Smooth muscle cell of the brain vasculature (primary cell): ENCODE data around the gene ADGRV1.
A peak's percentile ranks its signal among the peaks of the same experiment; 100 is the strongest.
"Not testable (repeated sequence)": the region's sequence is repeated elsewhere in the genome, so short reads cannot be mapped to it uniquely, and the experiment has no call there.

Experiments
- DNase-seq: peaks from one replicate; pipeline ENCODE4 v3.0.0-alpha.2; 2012; ENCODE audit warnings: low read depth, low spot score

The ADGRV1 gene

GRCh38 chr5:90809311-90810056 is 250.9 kb downstream of the ADGRV1 start:
- DNase-seq = no peak

DNA sequence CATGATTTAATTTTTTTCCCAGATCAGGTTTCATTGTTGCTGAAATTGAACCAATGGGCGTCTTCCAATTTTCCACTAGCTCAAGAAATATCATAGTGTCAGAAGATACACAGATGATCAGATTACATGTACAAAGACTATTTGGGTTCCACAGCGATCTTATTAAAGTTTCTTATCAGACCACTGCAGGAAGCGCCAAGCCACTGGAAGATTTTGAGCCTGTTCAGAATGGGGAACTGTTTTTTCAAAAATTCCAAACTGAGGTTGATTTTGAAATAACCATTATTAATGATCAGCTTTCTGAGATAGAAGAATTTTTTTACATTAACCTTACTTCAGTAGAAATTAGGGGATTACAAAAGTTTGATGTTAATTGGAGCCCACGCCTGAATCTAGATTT is 251.6 kb downstream of the ADGRV1 start:
- DNase-seq = no peak

DNA sequence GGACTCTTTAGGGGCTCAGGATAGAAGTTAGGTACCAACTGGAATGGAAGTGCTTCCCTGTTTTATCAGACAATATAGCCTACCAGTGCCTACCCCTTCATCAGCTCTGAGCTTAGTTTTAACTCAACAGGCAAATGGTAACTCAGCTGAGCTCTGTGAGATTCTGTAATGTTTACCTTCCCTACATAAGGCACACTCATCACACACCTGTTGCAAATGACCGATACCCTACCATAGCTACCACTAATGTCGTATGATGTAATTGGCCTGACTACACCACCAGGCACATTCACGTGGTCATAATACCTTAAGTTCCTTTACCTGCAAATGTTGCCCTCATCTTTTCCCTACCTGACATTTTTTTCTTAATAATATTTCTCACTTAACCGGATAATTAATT is 254.8 kb downstream of the ADGRV1 start:
- DNase-seq = no peak

DNA sequence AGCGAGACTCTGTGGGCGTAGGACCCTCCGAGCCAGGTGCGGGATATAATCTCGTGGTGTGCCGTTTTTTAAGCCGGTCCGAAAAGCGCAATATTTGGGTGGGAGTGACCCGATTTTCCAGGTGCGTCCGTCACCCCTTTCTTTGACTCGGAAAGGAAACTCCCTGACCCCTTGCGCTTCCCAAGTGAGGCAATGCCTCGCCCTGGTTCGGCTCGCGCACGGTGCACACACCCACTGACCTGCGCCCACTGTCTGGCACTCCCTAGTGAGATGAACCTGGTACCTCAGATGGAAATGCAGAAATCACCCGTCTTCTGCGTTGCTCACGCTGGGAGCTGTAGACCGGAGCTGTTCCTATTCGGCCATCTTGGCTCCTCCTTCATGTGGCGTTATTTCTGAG is 263.5 kb downstream of the ADGRV1 start:
- not testable (repeated sequence) for DNase-seq

DNA sequence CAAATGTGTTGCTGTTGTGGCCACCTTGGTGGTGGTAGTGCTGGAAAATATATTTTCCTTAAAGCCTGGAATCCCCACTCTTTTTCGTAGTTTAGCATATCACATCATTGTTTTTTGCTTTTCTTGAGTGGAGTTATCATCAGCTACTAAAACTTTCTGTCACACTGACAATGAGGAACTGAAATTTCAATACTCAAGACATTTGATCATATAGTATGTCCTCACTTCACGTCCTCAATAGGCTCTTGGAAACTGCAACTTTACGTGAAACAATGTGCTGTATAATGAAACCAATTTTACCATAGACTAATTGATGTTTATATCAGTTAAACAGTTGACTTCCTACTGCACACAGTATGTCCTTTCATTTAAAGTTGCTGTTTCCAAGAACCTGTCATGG is 265.8 kb downstream of the ADGRV1 start:
- no peak for DNase-seq

- no peak for DNase-seq
These were observed 271.5 kb downstream of the ADGRV1 start for GRCh38 chr5:90830058-90830457.

GRCh38 chr5:90833753-90834152 is 275.2 kb downstream of the ADGRV1 start:
- DNase-seq = no peak

GRCh38 chr5:90834711-90835110 is 276.1 kb downstream of the ADGRV1 start:
- DNase-seq = no peak

GRCh38 chr5:90843443-90843842 is 284.8 kb downstream of the ADGRV1 start:
- no peak for DNase-seq

GRCh38 chr5:90844931-90845330 is 286.3 kb downstream of the ADGRV1 start:
- DNase-seq = no peak

GRCh38 chr5:90845723-90846554 is 287.3 kb downstream of the ADGRV1 start:
- no peak for DNase-seq

GRCh38 chr5:90847606-90848005 is 289.0 kb downstream of the ADGRV1 start:
- not testable (repeated sequence) for DNase-seq

GRCh38 chr5:90849939-90850338 is 291.3 kb downstream of the ADGRV1 start:
- no peak for DNase-seq

DNA sequence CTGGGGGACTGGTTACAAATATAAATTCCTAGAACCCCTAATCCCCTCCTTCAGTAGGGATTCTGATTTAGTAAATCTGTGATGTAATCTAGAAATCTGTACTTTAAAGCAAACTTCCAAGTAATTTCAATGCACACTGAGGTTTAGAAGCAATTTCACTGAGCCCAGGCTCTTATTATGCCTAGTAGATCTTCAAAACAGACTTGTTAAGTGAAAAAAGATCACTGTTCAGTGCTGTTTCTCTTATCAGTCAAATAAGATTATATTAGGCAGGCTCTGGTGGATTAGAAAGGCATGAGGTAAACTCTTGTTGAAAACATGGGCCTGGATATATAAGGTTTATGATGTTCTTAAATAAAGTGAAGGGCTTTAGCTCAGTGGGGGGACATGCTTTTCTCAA is 293.9 kb downstream of the ADGRV1 start:
- no peak for DNase-seq

DNA sequence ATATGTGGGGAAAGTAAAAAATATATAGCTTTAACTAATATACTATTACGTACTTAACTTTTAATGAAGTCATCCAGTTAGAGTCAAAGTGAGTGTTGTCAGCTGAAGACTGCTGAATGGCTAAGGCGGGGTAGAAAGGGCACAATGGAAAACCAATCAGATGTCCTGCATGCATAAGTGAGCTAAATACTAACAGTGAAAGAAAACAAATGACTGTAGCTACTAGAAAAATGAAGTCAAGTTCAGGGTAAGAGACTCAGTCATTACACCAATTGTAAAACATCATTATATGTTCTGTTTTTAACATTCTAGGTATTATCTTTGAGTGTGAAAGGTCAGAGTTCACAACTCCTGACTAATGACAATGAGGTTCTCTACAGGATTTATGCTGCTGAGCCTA is 295.2 kb downstream of the ADGRV1 start:
- DNase-seq = no peak

DNA sequence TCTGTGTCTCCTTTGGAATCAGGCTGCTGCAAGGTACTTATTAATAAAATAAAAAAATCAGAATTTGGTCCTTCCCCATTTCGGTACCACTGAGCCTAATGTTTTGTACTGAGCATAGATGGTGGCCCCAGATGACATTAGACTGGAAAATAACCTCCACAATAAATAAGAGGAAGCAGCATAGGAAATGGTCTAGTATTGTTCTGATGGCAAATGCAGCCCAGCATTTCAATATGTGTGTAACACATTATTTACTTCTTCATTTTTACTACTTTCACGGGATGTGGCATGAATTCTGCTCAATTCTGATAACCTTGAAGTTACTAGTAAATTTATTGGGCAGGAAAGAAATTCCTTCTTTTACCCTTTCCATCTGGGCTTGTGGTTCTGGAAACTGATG is 295.6 kb downstream of the ADGRV1 start:
- DNase-seq = no peak

- no peak for DNase-seq
These were observed 296.9 kb downstream of the ADGRV1 start for GRCh38 chr5:90855296-90856010.

DNA sequence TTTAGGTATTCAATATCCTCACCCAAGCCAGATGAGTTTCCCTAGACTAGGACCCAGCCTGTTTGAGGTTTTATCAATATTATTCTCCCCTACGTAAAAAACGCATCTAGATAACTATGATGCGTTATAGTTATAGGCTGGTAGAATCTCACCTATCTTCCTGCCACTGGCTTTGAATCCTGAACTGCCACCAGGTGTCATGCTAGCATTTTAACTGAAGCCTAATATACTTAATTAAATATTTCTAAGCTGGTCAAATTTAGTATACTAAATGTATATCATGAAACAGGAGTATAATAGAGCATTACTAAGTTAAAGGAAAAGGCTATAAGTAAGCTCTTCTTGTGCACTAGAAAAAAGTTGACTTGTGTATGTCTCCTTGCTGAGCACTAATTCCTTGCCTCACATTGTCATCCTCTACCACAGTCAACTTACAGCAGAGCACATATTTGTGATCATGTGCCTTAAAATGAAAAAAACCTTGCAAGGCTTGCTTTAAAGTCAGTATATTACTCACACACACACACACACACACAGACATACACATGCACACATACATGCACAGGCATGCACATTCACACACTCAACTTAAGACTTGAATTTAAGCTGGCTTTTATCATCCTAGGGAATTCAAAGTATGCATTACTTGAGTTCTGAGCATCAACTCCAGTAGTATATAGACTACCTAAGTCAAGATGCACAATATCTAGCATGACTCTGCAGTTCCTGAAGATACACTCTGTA is 303.4 kb downstream of the ADGRV1 start:
- no peak for DNase-seq

DNA sequence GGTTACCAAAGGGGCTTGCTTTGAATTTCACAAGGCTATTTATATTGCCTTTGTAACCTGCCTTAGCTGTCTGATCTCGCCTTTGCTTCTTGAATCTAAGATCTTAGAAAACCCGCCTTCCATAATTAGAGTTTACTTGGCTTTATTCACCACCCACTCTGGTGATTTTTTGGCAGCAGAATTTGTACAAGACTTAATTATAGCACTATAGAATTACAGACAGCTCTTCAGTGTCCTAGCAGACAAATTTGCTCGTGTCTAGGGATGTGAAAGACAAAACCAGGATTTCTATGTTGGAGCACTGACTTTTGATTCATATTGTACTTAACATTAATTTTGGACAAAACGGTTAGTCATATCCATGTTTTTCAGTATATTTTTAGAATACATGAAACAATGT is 306.6 kb downstream of the ADGRV1 start:
- DNase-seq = no peak

DNA sequence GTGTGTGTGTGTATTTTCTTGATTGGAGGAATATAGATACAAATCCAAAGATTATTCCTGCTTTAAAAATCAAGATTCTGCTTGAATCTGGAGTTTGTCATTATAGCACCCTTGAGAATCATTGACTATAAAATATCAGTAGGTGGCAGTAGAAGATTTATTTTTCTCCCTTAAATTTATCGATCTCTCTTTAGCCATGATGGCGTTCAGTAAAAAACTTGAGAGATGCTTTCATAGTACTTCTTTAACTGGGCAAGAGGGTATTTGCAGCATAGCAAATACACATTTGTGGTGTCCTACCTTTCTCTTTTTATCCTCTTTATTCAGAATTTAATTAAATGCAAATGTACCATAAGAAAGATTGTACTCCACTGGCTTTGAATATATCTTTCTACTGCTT is 307.7 kb downstream of the ADGRV1 start:
- DNase-seq = peak; percentile 2

- DNase-seq = no peak
These were observed 308.5 kb downstream of the ADGRV1 start for GRCh38 chr5:90866915-90867731.
